ENCODE measurements around the gene DSCAM. TPM values are rescaled to one million over a fixed set of nuclear protein-coding genes. Genes with fewer than 3 reads are reported as not detected.

The DSCAM gene
- polyA plus RNA-seq, 3 donors, result not detected

DNA sequence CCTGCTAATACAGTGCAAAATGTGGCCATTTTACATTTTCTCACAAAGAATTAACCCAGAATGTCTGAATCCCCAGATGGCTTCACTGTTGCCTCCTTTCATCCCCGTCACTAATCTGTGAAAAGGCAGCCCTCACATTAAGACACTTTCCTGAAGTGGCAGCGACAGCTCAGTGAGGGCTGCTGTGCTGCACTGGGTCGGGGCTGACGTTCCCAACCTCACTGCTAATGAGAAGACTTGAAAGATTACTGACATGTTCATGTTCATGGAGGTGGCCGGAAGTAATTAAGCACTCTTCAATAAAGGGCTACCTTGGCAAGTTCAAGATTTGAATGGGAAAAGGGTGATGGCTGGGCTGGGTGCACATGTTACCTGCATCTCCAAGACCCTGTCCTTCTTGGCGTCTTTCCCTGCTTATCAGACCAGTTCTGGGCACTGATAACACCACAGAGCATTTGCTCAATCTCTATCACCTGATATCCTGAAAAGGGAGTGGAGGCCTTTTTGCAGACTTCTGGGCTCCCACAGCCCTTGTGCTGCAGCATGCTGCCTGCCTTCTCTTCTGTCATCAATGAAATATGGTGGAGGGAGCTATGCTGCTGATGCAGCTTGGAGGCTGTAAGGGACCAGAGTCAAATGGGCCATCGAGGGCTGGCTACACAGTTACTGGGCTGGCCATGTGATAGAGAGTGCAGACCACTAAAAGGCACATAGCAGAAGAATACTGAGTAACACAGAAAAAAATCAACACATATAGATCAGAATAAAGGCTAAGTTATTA is 596.3 kb downstream of the DSCAM start:
- no peak overlapping the region for H3K4me2 ChIP-seq (replicated peaks; ENCODE audit: extremely low read depth, low read length, poor library complexity, severe bottlenecking)
- Mint-ChIP-seq H3K27ac (no peak overlapping the region), H3K27me3 (ENCODE audit: low read depth in 3 of 3) (peaks cover 0 to 1% (median 0%) of the 10 kb centered on the region in 3 donors), H3K36me3 (no peaks in the 10 kb centered on the region), H3K9me3 (peaks cover 15 to 43% (median 25%) of the 10 kb centered on the region in 7 donors), H3K4me1 (no peaks in the 10 kb centered on the region), H3K4me3 (no peak overlapping the region)
- TF ChIP-seq, protein P1, sequence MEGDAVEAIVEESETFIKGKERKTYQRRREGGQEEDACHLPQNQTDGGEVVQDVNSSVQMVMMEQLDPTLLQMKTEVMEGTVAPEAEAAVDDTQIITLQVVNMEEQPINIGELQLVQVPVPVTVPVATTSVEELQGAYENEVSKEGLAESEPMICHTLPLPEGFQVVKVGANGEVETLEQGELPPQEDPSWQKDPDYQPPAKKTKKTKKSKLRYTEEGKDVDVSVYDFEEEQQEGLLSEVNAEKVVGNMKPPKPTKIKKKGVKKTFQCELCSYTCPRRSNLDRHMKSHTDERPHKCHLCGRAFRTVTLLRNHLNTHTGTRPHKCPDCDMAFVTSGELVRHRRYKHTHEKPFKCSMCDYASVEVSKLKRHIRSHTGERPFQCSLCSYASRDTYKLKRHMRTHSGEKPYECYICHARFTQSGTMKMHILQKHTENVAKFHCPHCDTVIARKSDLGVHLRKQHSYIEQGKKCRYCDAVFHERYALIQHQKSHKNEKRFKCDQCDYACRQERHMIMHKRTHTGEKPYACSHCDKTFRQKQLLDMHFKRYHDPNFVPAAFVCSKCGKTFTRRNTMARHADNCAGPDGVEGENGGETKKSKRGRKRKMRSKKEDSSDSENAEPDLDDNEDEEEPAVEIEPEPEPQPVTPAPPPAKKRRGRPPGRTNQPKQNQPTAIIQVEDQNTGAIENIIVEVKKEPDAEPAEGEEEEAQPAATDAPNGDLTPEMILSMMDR (IDR thresholded peaks at IDR 0.05), result no peak
- WGBS (ENCODE audit: insufficient coverage), result 67% methylated on average over 3 of the region's 7 CpGs
- peaks cover 44 to 50% of the 10 kb centered on the region in 2 donors for H3K9me3 ChIP-seq (replicated peaks in 1 of 2; ENCODE audit: control insufficient read depth in 1 of 2, insufficient read depth in 1 of 2, low read length in 2 of 2)
- H3K9ac ChIP-seq (ENCODE audit: insufficient read depth, low read length, poor library complexity, severe bottlenecking), result no peak overlapping the region
- no peaks in the 10 kb centered on the region for H3K4me1 ChIP-seq (ENCODE audit: control insufficient read depth in 1 of 2, insufficient read depth in 2 of 2, low read length in 2 of 2)
- no peak overlapping the region for H3K27ac ChIP-seq (ENCODE audit: low read depth in 1 of 2, low read length in 2 of 2)
- intact Hi-C loops (cut with micrococcal nuclease), result no loop called here
- no peak overlapping the region for H2AFZ ChIP-seq (ENCODE audit: insufficient read depth, low read depth, low read length, poor library complexity, severe bottlenecking)
- no peak for DNase-seq
- H3K79me2 ChIP-seq (ENCODE audit: insufficient read depth, low read length), result no peaks in the 10 kb centered on the region
- H3K4me3 ChIP-seq (replicated peaks in 1 of 3; ENCODE audit: low read depth in 2 of 3, low read length in 3 of 3), result no peak overlapping the region
- H3K27me3 ChIP-seq (ENCODE audit: control insufficient read depth in 2 of 2, insufficient read depth in 2 of 2, low read length in 2 of 2), result no peaks in the 10 kb centered on the region
- H3K36me3 ChIP-seq (replicated peaks in 1 of 2; ENCODE audit: control insufficient read depth in 1 of 2, insufficient read depth in 2 of 2, low read length in 2 of 2), result no peaks in the 10 kb centered on the region
- H4K20me1 ChIP-seq (ENCODE audit: insufficient read depth, low read length), result no peaks in the 10 kb centered on the region

DNA sequence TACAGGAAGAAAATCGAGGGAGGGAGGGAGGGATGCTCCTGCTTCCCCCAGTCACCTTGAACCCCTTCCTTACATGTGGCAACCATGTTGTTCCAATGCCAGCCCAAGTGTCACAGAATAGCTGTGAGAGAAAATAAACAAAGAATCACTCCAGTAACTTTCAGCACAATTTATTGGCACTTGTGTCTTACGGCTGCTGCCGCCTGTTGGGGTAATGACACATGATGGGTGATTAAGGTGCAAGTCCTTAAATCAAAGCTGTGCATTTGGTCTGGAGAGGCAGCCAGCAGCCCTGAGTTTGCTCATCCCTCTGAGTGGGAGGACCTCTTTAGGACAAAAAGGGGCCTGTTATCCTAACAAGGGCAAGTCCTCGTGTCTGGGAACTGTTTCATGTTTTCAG is 602.0 kb downstream of the DSCAM start:
- Histone ChIP-seq H3K9ac (ENCODE audit: insufficient read depth, low read length, poor library complexity, severe bottlenecking) (no peak overlapping the region), H3K27me3 (ENCODE audit: control insufficient read depth in 2 of 2, insufficient read depth in 2 of 2, low read length in 2 of 2) (no peaks in the 10 kb centered on the region), H3K9me3 (replicated peaks in 1 of 2; ENCODE audit: control insufficient read depth in 1 of 2, insufficient read depth in 1 of 2, low read length in 2 of 2) (peaks cover 35 to 37% of the 10 kb centered on the region in 2 donors), H3K79me2 (ENCODE audit: insufficient read depth, low read length) (no peaks in the 10 kb centered on the region), H3K27ac (ENCODE audit: low read depth in 1 of 2, low read length in 2 of 2) (no peak overlapping the region), H4K20me1 (ENCODE audit: insufficient read depth, low read length) (no peaks in the 10 kb centered on the region), H3K4me2 (replicated peaks; ENCODE audit: extremely low read depth, low read length, poor library complexity, severe bottlenecking) (no peak overlapping the region), H3K4me3 (replicated peaks in 1 of 3; ENCODE audit: low read depth in 2 of 3, low read length in 3 of 3) (no peak overlapping the region), H3K36me3 (replicated peaks in 1 of 2; ENCODE audit: control insufficient read depth in 1 of 2, insufficient read depth in 2 of 2, low read length in 2 of 2) (no peaks in the 10 kb centered on the region), H2AFZ (ENCODE audit: insufficient read depth, low read depth, low read length, poor library complexity, severe bottlenecking) (no peak overlapping the region), H3K4me1 (ENCODE audit: control insufficient read depth in 1 of 2, insufficient read depth in 2 of 2, low read length in 2 of 2) (no peaks in the 10 kb centered on the region)
- TF ChIP-seq, protein P1 (IDR thresholded peaks at IDR 0.05), result no peak
- no peak for DNase-seq
- 86% methylated on average over 2 of the region's 4 CpGs for WGBS (ENCODE audit: insufficient coverage)
- no peak overlapping the region for H3K27ac Mint-ChIP-seq
- H3K9me3 Mint-ChIP-seq, result peaks cover 18 to 50% (median 24%) of the 10 kb centered on the region in 7 donors
- intact Hi-C loops (cut with micrococcal nuclease), result no loop called here
- no peaks in the 10 kb centered on the region for H3K4me1 Mint-ChIP-seq
- no peaks in the 10 kb centered on the region for H3K36me3 Mint-ChIP-seq
- peaks cover 0 to 2% (median 0%) of the 10 kb centered on the region in 3 donors for H3K27me3 Mint-ChIP-seq (ENCODE audit: low read depth in 3 of 3)
- no peak overlapping the region for H3K4me3 Mint-ChIP-seq
